SK-MEL-5 (cell line): ENCODE measurements around the gene FOXL2NB. TPM values are rescaled to one million over a fixed set of nuclear protein-coding genes. Genes with fewer than 3 reads are reported as not detected.

Experiments used
- DNase-seq: peaks from one replicate; pipeline ENCODE4 v3.0.0-alpha.2; 2016; ENCODE audit warnings: low read depth, low spot score
- in situ Hi-C: cut with HindIII; loops from 2 replicates; pipeline ENCODE4 v1.10.0; 2016; ENCODE audit warnings: low sequenced_read_pairs, high pct_unique_total_duplicates, low pct_unique_long_range_greater_than_20kb
- total RNA-seq: library from RNA; depleted of rRNA; stranded (reverse); fragments of >200 nt; shearing (Covaris generic); gene quantifications from 2 replicates; pipeline ENCODE4 v1.2.3, GENCODE V29; 2014; rRNA removed

FOXL2NB gene
- total RNA-seq, 1 experiment from 2014 or later: not detected

DNA sequence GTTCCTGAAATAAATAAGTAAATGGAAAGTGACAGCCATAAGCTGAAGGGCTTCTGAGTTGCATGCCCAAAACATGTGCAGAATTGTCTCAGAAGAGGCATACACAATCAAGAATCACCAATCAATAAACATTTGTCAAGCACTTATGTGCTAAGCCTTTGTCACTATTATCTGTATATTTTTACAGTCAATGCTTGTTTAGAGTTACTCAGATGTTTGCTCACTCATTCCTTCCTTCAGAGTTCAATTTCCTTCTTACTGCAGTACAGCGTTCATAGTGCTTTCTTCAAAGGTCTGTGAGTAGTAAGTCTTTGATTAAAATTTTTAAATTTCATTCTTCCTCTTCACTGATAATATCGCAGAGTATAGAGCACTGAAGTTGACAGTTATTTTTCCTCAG is 17.2 kb downstream of the FOXL2NB start:
- DNase-seq: no peak
- in situ Hi-C loops: no loop called here

DNA sequence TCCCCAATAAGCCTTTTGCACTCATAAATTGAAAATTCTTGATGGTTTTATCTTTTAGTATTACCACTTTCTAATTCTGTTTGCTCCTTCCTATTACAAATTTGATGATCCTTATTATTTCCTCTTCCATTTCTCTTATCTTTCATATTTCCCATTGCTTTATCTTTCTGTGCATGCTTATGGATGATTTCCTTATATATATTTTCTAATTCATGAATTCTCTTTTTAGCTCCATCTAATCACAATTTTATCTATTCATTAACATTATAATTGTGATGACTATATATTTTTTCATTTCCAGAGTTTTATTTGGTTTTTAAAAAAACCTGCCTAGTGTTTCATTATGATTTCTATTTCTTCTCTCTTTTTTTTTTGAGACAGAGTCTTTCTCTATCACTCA is 17.9 kb downstream of the FOXL2NB start:
- no peak for DNase-seq
- in situ Hi-C loops: no loop called here

DNA sequence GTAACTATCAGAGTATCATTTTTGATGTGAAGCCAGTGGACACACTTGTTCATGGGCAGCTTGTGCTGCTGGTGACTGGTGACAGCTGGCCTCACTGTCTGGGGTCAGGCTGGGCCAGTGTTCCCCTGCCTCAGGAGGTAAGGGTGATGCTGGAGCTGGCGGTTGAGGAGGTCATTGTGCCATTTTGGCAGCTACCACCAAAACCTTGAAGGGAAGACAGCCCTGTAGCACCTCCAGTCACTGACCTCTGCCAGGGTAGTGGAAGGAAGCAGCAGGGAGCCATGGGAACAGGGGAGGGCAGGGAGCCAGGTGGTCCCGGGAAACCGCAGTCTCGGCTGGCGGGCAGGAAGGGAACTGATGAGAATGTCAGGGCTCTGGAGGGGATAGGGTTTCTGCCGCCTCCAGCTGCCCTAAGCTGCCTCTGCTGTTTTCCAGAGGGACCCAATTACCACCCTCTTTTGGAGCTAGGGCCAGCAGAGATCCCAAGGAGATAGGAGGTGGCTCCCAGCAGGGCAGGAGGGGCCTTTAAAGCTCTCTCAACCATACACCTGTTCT is 24.8 kb downstream of the FOXL2NB start:
- no peak for DNase-seq
- in situ Hi-C loops: no loop called here

DNA sequence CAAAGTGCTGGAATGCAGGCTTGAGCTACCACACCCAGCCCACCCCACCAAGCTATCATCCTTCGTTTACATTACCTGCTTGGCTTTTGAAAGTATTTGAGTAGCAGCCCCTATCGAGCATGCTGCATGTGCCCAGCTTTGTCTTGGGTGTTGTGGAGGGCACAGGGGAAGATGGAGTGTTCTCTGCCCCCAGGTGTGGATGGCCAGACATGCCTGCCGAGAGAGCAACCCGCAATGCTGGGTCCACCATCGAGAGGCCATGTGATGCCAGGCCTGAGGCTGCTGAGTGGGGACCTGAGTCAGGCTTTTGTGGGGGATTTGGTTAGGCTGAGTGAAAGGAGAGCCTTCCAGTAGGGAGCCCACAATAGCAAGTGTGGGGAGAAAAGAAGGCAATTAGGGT is 25.9 kb downstream of the FOXL2NB start:
- DNase-seq: no peak
- in situ Hi-C loops: no loop called here

DNA sequence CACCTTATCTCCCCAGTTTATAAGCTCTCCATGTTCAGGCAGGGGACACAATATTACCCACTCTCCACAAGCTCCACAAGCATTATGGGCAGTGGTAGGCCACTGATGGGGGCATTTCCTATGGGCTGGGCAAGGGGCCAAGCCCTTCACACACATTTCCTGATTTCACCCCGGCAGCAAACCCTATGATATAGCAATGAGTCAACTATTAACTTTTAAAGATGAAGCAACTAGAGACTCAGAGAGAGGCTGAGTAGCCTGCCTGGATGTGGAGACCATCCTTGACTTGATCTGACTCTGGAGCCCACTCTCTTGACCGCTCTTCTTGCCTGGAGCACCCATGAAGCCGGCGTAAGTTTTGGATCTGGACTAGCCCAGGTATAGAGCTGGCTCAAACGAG is 27.4 kb downstream of the FOXL2NB start:
- in situ Hi-C loops: no loop called here
- DNase-seq: no peak

DNA sequence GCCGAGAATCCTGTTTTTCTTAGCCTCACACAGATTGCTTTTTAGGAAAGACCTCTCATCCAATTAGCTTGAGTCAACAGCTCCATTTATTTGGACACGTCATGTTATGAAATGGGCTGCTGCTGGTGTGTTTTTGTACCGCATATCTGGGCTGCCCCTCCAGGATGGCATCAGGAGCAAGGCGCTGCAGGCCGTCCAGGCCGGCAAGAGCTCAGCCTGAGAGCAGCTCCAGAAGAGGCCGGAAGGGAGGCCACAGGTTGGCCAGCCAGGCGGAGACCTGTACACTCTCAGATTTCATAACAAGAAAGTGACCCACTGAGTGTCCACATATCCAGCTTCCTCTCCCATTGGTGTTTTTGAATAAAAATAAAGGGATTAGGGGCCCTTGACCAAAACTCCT is 28.3 kb downstream of the FOXL2NB start:
- no peak for DNase-seq
- in situ Hi-C loops: no loop called here

DNA sequence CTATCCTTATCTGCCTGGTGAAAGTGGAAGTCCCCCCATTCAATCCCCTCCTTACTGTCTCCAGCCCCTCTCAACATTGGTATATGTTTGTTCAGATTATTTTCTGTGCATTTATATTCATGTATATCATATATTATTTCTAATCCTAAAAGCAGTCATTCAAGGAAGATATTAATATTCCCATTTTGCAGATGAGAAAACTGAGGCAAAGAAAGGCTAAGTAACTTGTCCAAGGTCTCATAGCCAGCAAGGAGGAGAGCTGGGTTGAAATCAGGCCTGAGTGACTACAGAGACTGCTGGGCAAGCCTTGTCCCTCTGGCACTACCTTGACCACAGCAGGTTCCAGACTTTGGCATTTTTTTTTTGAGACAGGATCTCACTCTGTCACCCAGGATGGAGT is 29.0 kb downstream of the FOXL2NB start:
- no peak for DNase-seq
- in situ Hi-C loops: no loop called here

DNA sequence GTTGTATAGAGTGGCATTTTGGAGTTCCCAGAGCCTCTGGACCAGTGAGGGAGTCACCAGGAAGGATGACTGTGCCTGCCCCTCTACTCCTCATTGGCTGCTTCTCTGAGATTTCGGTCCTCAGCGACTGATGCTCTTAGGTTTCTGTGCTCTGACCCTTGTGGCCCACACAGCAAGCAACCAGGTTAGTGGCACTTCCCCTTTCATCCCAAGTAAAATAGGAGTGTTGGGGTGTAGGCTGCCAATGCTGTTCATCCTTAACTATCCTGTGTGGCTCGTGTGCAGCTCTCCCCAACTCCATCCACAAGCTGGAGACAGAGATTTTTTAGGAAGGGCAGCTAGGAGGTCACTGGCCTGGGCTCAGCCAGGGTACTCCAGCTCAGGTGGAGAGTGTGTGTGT is 37.8 kb downstream of the FOXL2NB start:
- in situ Hi-C loops: no loop called here
- DNase-seq: no peak

DNA sequence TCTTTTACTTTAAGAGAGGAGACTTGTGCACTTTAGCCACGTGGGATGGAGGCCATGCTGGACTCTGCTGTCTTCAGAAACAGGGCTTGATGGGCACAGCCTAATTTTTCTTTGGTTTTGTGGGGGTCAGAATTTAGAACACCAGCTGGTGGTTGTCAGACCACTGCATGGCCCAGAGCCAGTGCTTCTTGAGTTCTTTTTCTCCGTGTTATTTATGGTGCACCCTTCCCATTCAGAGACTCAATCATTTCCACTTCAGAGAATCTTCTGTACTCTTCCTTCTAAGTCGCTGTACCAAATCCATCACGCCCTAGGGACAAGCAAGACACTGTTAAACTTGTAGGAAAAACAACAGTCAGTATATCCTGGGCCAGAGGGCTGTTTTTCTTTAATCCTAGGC is 38.9 kb downstream of the FOXL2NB start:
- no peak for DNase-seq
- in situ Hi-C loops: no loop called here

DNA sequence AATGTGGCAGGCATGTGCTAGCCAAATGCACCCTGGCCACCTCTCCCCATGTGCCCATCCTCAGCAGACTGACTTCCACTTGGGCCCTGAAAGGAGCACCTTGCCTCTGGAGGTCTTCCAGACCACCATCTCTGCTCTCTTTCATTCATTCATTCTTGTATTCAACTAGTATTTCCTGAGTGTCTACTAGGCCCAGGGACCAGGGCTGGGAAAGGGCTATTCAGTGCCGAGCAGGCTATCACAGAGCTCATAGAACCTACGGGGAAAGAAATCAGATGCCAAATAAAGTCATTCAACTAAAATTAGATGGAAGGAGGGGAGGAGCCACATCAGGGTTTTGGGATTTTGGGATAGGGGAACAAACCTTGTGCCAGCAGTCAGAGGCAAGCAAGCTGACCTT is 40.2 kb downstream of the FOXL2NB start:
- in situ Hi-C loops: no loop called here

DNA sequence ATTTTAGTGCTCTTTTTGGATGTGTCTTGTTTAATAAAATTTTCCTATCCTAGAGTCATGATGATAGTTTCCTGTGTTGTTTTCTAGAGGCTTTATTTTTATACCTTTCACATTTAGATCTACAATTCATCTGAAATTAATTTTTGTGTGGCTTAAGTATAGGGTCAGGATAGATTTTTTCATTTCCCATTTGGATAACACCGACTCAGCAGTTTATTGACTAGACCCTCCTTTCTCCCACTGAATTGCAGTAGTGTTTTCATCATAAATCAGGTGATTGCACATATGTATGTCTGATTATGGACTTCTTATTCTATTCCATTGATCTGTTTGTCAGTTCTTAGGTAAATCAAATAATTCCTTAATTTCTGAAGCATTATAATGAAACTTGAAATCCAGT is 48.7 kb downstream of the FOXL2NB start:
- in situ Hi-C loops: no loop called here

More for the DNA sequence above, 40.2 kb downstream of the FOXL2NB start:
- no peak for DNase-seq

More for the DNA sequence above, 48.7 kb downstream of the FOXL2NB start:
- no peak for DNase-seq

Other genes starting within 250 kb of the FOXL2NB start
- 33.6 and 36.6 TPM in 2 replicates for gene PIK3CB, start 112.3 kb upstream of the FOXL2NB start, total RNA-seq
- not detected in 2 replicates for gene FOXL2, start 80 bp upstream of the FOXL2NB start, total RNA-seq
- not detected in 2 replicates for gene PRR23A, start 59.1 kb downstream of the FOXL2NB start, total RNA-seq
- gene PRR23B, start 73.7 kb downstream of the FOXL2NB start, total RNA-seq: 0.05 TPM in 1 of 2 replicates, not detected in the other
- not detected in 2 replicates for gene PRR23C, start 97.7 kb downstream of the FOXL2NB start, total RNA-seq